Adrenal gland (tissue), 5 donors: ENCODE data around the gene LTB4R.

Source experiments
- CTCF ChIP-seq, 6 experiments: fragments of 450-650 bp in 4 of 6; fragments of 200-600 bp in 2 of 6; sonication (generic) in 1 of 6; IDR thresholded peaks; 1 replicate in 5 of 6; 2 replicates in 1 of 6; pipeline versions ENCODE4 v1.5.1 to v1.8.0; 2016 to 2021; ENCODE audit warnings: antibody characterized with exemption in 6 of 6, mild to moderate bottlenecking in 2 of 6, moderate library complexity in 1 of 6
- POLR2A ChIP-seq, 2 donors: fragments of 450-650 bp; IDR thresholded peaks; one replicate each; pipeline ENCODE4 v1.6.1; 2017; ENCODE audit warnings: antibody characterized with exemption in 2 of 2, mild to moderate bottlenecking in 2 of 2, moderate library complexity in 1 of 2
- donor health status: DM: no; HTN: no; CAD: no.

GRCh38 chr14:24339284-24340151 lies 28.2 kb downstream of the LTB4R start, which contains the start of gene RIPK3:
- TF ChIP-seq CTCF (IDR thresholded peaks at IDR 0.05) (no peak), POLR2A (IDR thresholded peaks at IDR 0.05) (no peak)
